Loucy (cell line): ENCODE measurements around the gene DDX31.

ENCODE experiments used
- H2AFZ ChIP-seq: fragments of 200-600 bp; sonication (generic); 2 replicates; pipeline ENCODE4 v1.6.0; 2016; ENCODE audit warnings: antibody characterized with exemption, mild to moderate bottlenecking, low read length, moderate library complexity
- H3F3A ChIP-seq: fragments of 200-600 bp; 2 replicates; pipeline ENCODE4 v1.6.0; 2016; ENCODE audit warnings: antibody characterized with exemption, low read depth, mild to moderate bottlenecking
- H3K27me3 ChIP-seq: fragments of 200-600 bp; sonication (generic); 2 replicates; pipeline ENCODE4 v1.6.1; 2014; ENCODE audit warnings: low read length, mild to moderate bottlenecking; ENCODE audit not compliant: insufficient read depth, poor library complexity, severe bottlenecking
- H3K36me3 ChIP-seq: fragments of 200-600 bp; sonication (generic); 2 replicates; pipeline ENCODE4 v1.6.1; 2016; ENCODE audit warnings: low read length; ENCODE audit not compliant: insufficient read depth
- H3K4me1 ChIP-seq: fragments of 200-600 bp; sonication (generic); 2 replicates; pipeline ENCODE4 v1.5.1; 2014; ENCODE audit warnings: low read length, mild to moderate bottlenecking; ENCODE audit not compliant: insufficient read depth, poor library complexity, severe bottlenecking
- H3K4me2 ChIP-seq: fragments of 200-600 bp; sonication (generic); 2 replicates; pipeline ENCODE4 v1.6.0; 2014; ENCODE audit warnings: antibody characterized with exemption, low read length, low read depth, mild to moderate bottlenecking; ENCODE audit not compliant: poor library complexity, severe bottlenecking
- H3K4me3 ChIP-seq: fragments of 200-600 bp; sonication (generic); 2 replicates; pipeline ENCODE4 v1.5.1; 2014; ENCODE audit warnings: low read length, mild to moderate bottlenecking, mixed read lengths; ENCODE audit not compliant: poor library complexity, severe bottlenecking
- H3K79me2 ChIP-seq: fragments of 200-600 bp; sonication (generic); 2 replicates; pipeline ENCODE4 v1.6.1; 2014; ENCODE audit warnings: low read length; ENCODE audit not compliant: insufficient read depth
- H3K9ac ChIP-seq: fragments of 200-600 bp; sonication (generic); 2 replicates; pipeline ENCODE4 v1.6.0; 2014; ENCODE audit warnings: mild to moderate bottlenecking, low read depth, low read length, moderate library complexity; ENCODE audit not compliant: poor library complexity, severe bottlenecking
- H3K9me2 ChIP-seq: fragments of 200-600 bp; sonication (generic); replicated peaks from 2 replicates; pipeline ENCODE4 v1.6.1; 2016; ENCODE audit warnings: low read depth, low read length, mixed read lengths
- H3K9me3 ChIP-seq: fragments of 200-600 bp; sonication (generic); 2 replicates; pipeline ENCODE4 v1.6.1; 2014; ENCODE audit warnings: mild to moderate bottlenecking, antibody characterized with exemption, low read length, low read depth; ENCODE audit not compliant: insufficient read depth
- H4K20me1 ChIP-seq: fragments of 200-600 bp; sonication (generic); 2 replicates; pipeline ENCODE4 v1.6.0; 2014; ENCODE audit warnings: antibody characterized with exemption, low read length, mild to moderate bottlenecking; ENCODE audit not compliant: insufficient read depth, poor library complexity, severe bottlenecking
- CTCF ChIP-seq: fragments of 200-600 bp; sonication (generic); conservative IDR thresholded peaks from 2 replicates; pipeline ENCODE4 v1.5.1; 2014; ENCODE audit warnings: mild to moderate bottlenecking, antibody characterized with exemption, low read length
- EZH2phosphoT487 ChIP-seq: fragments of 200-600 bp; IDR thresholded peaks from 2 replicates; pipeline ENCODE4 v1.6.1; 2018; ENCODE audit warnings: antibody characterized with exemption, mild to moderate bottlenecking, moderate library complexity, borderline replicate concordance

The DDX31 gene

GRCh38 chr9:132552041-132552440 is 117.7 kb downstream of the DDX31 start:
- Histone ChIP-seq H3K36me3 (no peaks in the 10 kb centered on the region), H3K9ac (no peak overlapping the region), H2AFZ (no peak overlapping the region), H3K4me2 (no peak overlapping the region), H3K27me3 (no peaks in the 10 kb centered on the region), H3K9me3 (no peaks in the 10 kb centered on the region), H3K9me2 (no peaks in the 10 kb centered on the region), H3K79me2 (no peaks in the 10 kb centered on the region), H3K4me1 (no peaks in the 10 kb centered on the region), H3F3A (no peaks in the 10 kb centered on the region), H3K4me3 (no peak overlapping the region), H4K20me1 (no peaks in the 10 kb centered on the region)
- TF ChIP-seq CTCF (no peak), EZH2phosphoT487 (no peak)

- no peaks in the 10 kb centered on the region for H3K27me3 ChIP-seq
- no peak for TF ChIP-seq EZH2phosphoT487
- TF ChIP-seq CTCF: no peak
Observed at GRCh38 chr9:132551556-132551955, 118.2 kb downstream of the DDX31 start.

GRCh38 chr9:132548751-132549640 is 120.8 kb downstream of the DDX31 start:
- Histone ChIP-seq H2AFZ (no peak overlapping the region), H3K36me3 (no peaks in the 10 kb centered on the region), H3K4me1 (peaks cover 7% of the 10 kb centered on the region), H3K79me2 (no peaks in the 10 kb centered on the region), H3K9me2 (no peaks in the 10 kb centered on the region), H3K9ac (no peak overlapping the region), H3K9me3 (no peaks in the 10 kb centered on the region), H3F3A (no peaks in the 10 kb centered on the region), H3K27me3 (no peaks in the 10 kb centered on the region), H3K4me2 (no peak overlapping the region), H3K4me3 (no peak overlapping the region), H4K20me1 (no peaks in the 10 kb centered on the region)
- TF ChIP-seq EZH2phosphoT487 (no peak), CTCF (no peak)

More at GRCh38 chr9:132551556-132551955, 118.2 kb downstream of the DDX31 start:
- H4K20me1 ChIP-seq: no peaks in the 10 kb centered on the region
- H2AFZ ChIP-seq: no peak overlapping the region
- H3K36me3 ChIP-seq: no peaks in the 10 kb centered on the region
- H3K9ac ChIP-seq: no peak overlapping the region
- peaks cover 2% of the 10 kb centered on the region for H3K4me1 ChIP-seq
- no peaks in the 10 kb centered on the region for H3K9me3 ChIP-seq
- H3K4me3 ChIP-seq: no peak overlapping the region
- H3F3A ChIP-seq: no peaks in the 10 kb centered on the region
- H3K9me2 ChIP-seq: no peaks in the 10 kb centered on the region
- no peaks in the 10 kb centered on the region for H3K79me2 ChIP-seq
- no peak overlapping the region for H3K4me2 ChIP-seq
